Heart left ventricle (tissue), 16 donors: Measurements from ENCODE around the gene SREBF2. TPM values are rescaled to one million over a fixed set of nuclear protein-coding genes. Genes with fewer than 3 reads are reported as not detected.

Source experiments
- ATAC-seq, 4 donors: fragments of 200-7000 bp; cut with Tn5 transposase; one replicate each; pipeline ENCODE4 v1.9.1; 2020 to 2022; ENCODE audit warnings: moderate library complexity in 4 of 4, mild to moderate bottlenecking in 3 of 4, moderate number of reproducible peaks in 1 of 4
- DNase-seq, 5 donors: peaks; one replicate each; pipeline ENCODE4 v3.0.0-alpha.2; 2020
- H3K27ac ChIP-seq, 12 donors: fragments of 200-600 bp; sonication (generic) in 4 of 12; one replicate each; pipeline versions ENCODE4 v1.5.0 to v1.8.0; 2016 to 2022; ENCODE audit warnings: mild to moderate bottlenecking in 2 of 12
- H3K27me3 ChIP-seq, 9 donors: fragments of 200-600 bp; sonication (generic) in 2 of 9; one replicate each; pipeline versions ENCODE4 v1.5.1 to v1.8.0; 2016 to 2022; ENCODE audit warnings: mild to moderate bottlenecking in 3 of 9
- H3K36me3 ChIP-seq, 9 donors: fragments of 200-600 bp; sonication (generic) in 2 of 9; one replicate each; pipeline versions ENCODE4 v1.5.0 to v1.8.0; 2018 to 2022; ENCODE audit warnings: mild to moderate bottlenecking in 2 of 9
- H3K4me1 ChIP-seq, 12 donors: fragments of 200-600 bp; sonication (generic) in 4 of 12; one replicate each; pipeline versions ENCODE4 v1.5.0 to v1.8.0; 2016 to 2022; ENCODE audit warnings: mild to moderate bottlenecking in 3 of 12
- H3K4me3 ChIP-seq, 12 donors: fragments of 200-600 bp; sonication (generic) in 4 of 12; one replicate each; pipeline versions ENCODE4 v1.5.0 to v1.8.0; 2017 to 2022; ENCODE audit warnings: mild to moderate bottlenecking in 9 of 12, moderate library complexity in 4 of 12
- H3K9me3 ChIP-seq, 12 donors: fragments of 200-600 bp; sonication (generic) in 4 of 12; one replicate each; pipeline versions ENCODE4 v1.5.0 to v1.8.0; 2016 to 2022; ENCODE audit warnings: mild to moderate bottlenecking in 1 of 12
- POLR2A ChIP-seq, 2 donors: fragments of 450-650 bp; IDR thresholded peaks; one replicate each; pipeline ENCODE4 v1.6.1; 2017; ENCODE audit warnings: antibody characterized with exemption in 2 of 2, mild to moderate bottlenecking in 2 of 2, moderate library complexity in 2 of 2
- WGBS, 4 donors: extraction: QIAGEN DNeasy Blood & Tissue Kit in 2 of 4; methylation state at CpG; one replicate each; pipeline versions ENCODE4 v1.1.5 to v1.1.7; 2013 to 2018; 5-methylcytosine and 5-hydroxymethylcytosine counted together
- intact Hi-C, 10 donors: fragments of 100-400 bp; cut with DNase I; formaldehyde crosslinking; loops; one replicate each; pipeline versions ENCODE4 v1.11.1 to v1.14.2; 2022
- polyA plus RNA-seq, 2 donors: library from polyadenylated mRNA; stranded (reverse); fragments of 200-250 nt; gene quantifications; one replicate each; pipeline ENCODE4 v1.2.3, GENCODE V29; 2013
- total RNA-seq, 9 donors: library from RNA; depleted of rRNA in 2 of 9; stranded (reverse); fragments of >200 nt in 2 of 9; fragmentation: NEBNext Ultra II Directional in 3 of 9; extraction: Animal tissue kit (Norgen Biotek cat#: 25700) in 3 of 9; gene quantifications; one replicate each; pipeline versions ENCODE4 v1.1.0 to v1.2.4, GENCODE V29; 2016 to 2023
- TF ChIP-seq, protein P1 (sequence below), 12 donors: fragments of 200-600 bp; sonication (generic) in 4 of 12; IDR thresholded peaks; one replicate each; pipeline versions ENCODE4 v1.5.0 to v1.8.0; 2018 to 2022; ENCODE audit warnings: antibody characterized with exemption in 12 of 12, mild to moderate bottlenecking in 5 of 12
- donor health status: ischemic (EF 13 %, LVEDD 7.1; RV severe dilation, severe dysfunction).
- donor health status: healthy with polysubstance abuse.
- donor health status: DM: no; HTN: yes; CAD: no.
- donor health status: DM: no; HTN: no; CAD: no.
- donor health status: ischemic (EF 25% LVEDD 6.9; RV normal size, moderate dysfunction).
- donor health status: ischemic (EF 25% LVEDD 5.7; RV mildly dilated, moderate dysfunction).
- donor health status: healthy.
- donor health status: DM: yes; HTN: yes; CAD: no.
- donor health status: ischemic (EF 35%, LVEDD 5.7; RV mildly dilated, moderate dysfunction).
- donor health status: nonischemic (EF 11% LVEDD 7.7; RV severe dilation, severe dysfunction).
- donor health status: DM: yes; HTN: yes; CAD: no.
- donor health status: PGD.
- donor health status: ischemic (EF 29% LVEDD 5.4; RV normal size, mild dysfunction).
- donor health status: nonischemic (EF 23%, LVEDD 6.1; RV moderate dilation, normal function).

Gene SREBF2
- total and polyA plus RNA-seq, 11 donors = 39.4 to 115 (median 73.0) TPM

DNA sequence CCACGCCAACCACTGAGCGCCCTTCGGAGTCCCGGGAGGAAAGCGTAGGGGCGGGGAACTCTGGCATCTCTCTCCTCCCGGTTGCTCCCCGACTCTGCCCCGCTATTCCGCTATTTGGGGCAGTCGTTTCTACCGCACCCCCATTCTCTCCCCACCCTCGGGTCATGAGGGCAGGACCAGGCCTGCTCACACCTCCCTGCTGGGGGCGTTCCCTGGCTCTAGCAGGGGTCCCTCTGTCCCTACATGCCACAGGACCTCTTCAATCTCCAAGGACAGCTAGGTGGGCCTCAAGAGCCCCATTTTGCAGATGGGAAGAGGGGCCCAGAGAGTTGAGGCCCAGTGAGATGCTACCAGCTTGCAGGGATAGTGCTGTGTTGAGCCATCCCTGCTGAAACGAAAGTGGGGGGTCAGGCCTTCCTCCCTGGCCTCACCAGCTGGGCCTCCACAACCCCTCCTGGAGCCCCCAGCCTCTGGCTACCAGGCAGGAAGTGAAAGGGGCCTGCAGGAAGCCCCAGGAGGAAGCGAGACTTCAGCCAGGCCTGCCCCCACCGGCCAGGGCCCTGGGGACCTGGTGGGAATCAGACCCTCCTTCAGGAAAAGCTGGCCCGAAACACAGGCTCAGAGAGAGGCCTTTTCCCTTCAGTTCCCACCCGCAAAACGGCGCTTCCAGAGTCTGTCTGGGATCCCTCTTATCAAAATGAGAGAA is 87.5 kb downstream of the SREBF2 start:
- DNase-seq (no peak), ATAC-seq (peak in 1 of 4 donors; percentile 9)
- intact Hi-C loops = no loop called here
- peak overlapping the region in 2 of 12 donors; percentile 34 to 42 for H3K27ac ChIP-seq
- no peaks in the 10 kb centered on the region for H3K36me3 ChIP-seq
- no peak for TF ChIP-seq POLR2A (IDR thresholded peaks at IDR 0.05)
- TF ChIP-seq, protein P1, sequence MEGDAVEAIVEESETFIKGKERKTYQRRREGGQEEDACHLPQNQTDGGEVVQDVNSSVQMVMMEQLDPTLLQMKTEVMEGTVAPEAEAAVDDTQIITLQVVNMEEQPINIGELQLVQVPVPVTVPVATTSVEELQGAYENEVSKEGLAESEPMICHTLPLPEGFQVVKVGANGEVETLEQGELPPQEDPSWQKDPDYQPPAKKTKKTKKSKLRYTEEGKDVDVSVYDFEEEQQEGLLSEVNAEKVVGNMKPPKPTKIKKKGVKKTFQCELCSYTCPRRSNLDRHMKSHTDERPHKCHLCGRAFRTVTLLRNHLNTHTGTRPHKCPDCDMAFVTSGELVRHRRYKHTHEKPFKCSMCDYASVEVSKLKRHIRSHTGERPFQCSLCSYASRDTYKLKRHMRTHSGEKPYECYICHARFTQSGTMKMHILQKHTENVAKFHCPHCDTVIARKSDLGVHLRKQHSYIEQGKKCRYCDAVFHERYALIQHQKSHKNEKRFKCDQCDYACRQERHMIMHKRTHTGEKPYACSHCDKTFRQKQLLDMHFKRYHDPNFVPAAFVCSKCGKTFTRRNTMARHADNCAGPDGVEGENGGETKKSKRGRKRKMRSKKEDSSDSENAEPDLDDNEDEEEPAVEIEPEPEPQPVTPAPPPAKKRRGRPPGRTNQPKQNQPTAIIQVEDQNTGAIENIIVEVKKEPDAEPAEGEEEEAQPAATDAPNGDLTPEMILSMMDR (IDR thresholded peaks at IDR 0.05) = no peak
- H3K4me3 ChIP-seq = peak overlapping the region in 11 of 12 donors; percentile 36 to 68 (median 54)
- H3K4me1 ChIP-seq = peaks cover 0 to 34% (median 17%) of the 10 kb centered on the region in 12 donors
- H3K9me3 ChIP-seq = no peaks in the 10 kb centered on the region
- WGBS, 4 donors = 51 to 69% (median 56%) methylated on average over 19 to 21 of the region's 21 CpGs
- peaks cover 5 to 42% (median 20%) of the 10 kb centered on the region in 9 donors for H3K27me3 ChIP-seq

DNA sequence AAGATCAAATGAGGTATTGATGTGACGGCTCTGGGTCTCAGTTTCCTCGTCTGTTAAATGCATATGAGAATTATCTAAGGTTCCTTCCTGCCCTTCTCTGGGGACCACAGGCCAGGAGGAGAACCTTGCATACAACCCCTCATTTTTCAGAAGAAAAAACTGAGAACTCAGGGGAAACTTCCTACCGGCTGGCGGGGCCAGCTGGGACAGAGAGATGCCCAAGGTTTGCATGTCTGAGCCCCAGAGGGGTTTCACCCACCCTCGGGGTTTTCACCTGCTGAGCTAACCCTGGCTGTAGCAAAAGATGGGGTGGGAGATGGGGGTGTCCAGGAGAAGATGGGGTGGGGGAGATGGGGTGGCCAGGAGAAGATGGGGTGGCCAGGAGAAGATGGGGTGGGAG is 89.4 kb downstream of the SREBF2 start:
- intact Hi-C loops = no loop called here
- 91 to 96% (median 92%) methylated on average over 5 of the region's 5 CpGs for WGBS, 4 donors

DNA sequence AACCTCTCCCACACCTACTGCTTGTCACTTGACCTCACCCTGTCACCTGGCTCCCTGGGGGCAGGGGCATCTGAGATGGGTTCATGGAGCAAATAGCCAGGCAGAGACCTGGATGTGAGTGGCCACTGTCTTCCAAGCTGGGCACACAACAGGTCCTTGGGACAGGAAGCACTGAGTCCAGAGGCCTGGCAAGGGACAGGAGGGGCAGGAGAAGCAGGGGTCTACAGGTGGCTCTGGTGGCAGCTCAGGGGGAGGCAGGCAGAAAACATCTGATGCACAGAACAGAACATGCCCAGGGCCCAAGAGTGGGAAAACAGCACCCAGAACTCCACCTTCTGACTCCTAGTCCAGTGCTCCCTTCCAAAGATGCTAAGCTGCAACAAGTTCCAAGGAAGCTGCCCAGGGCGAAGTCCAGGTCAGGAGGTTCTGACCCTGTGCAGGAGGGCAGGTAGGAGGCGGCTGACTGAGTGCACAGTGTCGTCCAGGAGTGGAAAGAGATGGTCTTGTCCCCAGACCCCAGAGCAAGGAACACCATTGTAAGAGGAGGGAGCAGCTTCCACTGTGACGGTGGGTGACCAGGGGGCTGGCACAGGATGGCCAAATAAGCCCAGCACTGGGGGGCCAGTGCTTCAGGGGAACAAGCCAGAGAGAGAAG is 90.2 kb downstream of the SREBF2 start:
- TF ChIP-seq, protein P1 (IDR thresholded peaks at IDR 0.05) = no peak
- no peak for TF ChIP-seq POLR2A (IDR thresholded peaks at IDR 0.05)
- Histone ChIP-seq H3K4me1 (peaks cover 0 to 37% (median 14%) of the 10 kb centered on the region in 12 donors), H3K36me3 (no peaks in the 10 kb centered on the region), H3K4me3 (no peak overlapping the region), H3K27ac (no peak overlapping the region), H3K9me3 (no peaks in the 10 kb centered on the region), H3K27me3 (peaks cover 0 to 27% (median 10%) of the 10 kb centered on the region in 9 donors)
- ATAC-seq = no peak
- intact Hi-C loops = no loop called here
- 95 to 96% (median 96%) methylated on average over 4 of the region's 4 CpGs for WGBS, 4 donors
- DNase-seq = no peak

More for the DNA sequence above, 89.4 kb downstream of the SREBF2 start:
- TF ChIP-seq POLR2A (IDR thresholded peaks at IDR 0.05) = no peak
- TF ChIP-seq, protein P1 (IDR thresholded peaks at IDR 0.05) = no peak
- H3K27ac ChIP-seq = no peak overlapping the region
- no peak overlapping the region for H3K4me3 ChIP-seq
- H3K4me1 ChIP-seq = peaks cover 0 to 44% (median 18%) of the 10 kb centered on the region in 12 donors
- H3K36me3 ChIP-seq = no peaks in the 10 kb centered on the region
- H3K9me3 ChIP-seq = no peaks in the 10 kb centered on the region
- DNase-seq (no peak), ATAC-seq (no peak)
- peaks cover 0 to 35% (median 16%) of the 10 kb centered on the region in 9 donors for H3K27me3 ChIP-seq

DNA sequence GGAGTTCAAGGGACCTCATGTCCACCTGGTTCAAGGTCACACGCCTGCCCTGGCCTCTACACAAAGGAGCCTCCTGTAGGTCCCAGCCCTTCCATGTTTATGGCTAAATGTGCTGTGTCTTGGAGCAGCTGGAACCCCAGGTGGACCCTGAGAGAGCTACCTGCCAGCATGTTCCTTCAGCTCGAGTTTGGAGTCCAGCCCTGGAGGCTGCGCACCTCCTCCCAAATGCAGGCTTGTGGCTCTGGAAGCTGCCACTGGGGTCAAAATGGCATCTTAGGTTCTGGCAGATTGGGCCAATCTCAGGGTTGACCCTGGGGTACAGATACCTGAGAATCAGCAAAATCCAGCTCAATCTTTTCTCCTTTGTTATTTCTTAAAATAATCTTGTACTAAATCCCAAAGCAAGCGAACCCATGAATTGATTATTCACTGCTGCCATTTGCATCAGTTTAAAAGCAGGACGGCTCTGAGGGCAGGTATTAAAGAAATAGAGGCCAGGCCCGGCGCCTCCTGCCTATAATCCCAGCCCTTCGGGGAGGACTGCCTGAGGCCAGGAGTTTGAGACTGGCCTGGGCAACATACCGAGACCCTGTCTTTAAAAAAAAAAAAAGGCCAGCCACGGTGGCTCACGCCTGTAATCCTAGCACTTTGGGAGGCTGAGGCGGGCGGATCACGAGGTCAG is 90.8 kb downstream of the SREBF2 start:
- H3K27me3 ChIP-seq = peaks cover 0 to 23% (median 10%) of the 10 kb centered on the region in 9 donors
- no peak overlapping the region for H3K27ac ChIP-seq
- no peak overlapping the region for H3K4me3 ChIP-seq
- intact Hi-C loops = no loop called here
- no peaks in the 10 kb centered on the region for H3K9me3 ChIP-seq
- no peak for ATAC-seq
- TF ChIP-seq POLR2A (IDR thresholded peaks at IDR 0.05) = no peak
- TF ChIP-seq, protein P1 (IDR thresholded peaks at IDR 0.05) = no peak
- H3K4me1 ChIP-seq = peaks cover 0 to 31% (median 13%) of the 10 kb centered on the region in 12 donors
- H3K36me3 ChIP-seq = no peaks in the 10 kb centered on the region
- no peak for DNase-seq
- 93 to 95% (median 95%) methylated on average over 13 to 14 of the region's 14 CpGs for WGBS, 4 donors
